ENCODE results near the gene XAGE2.

- no peak for TF ChIP-seq EP300 (IDR thresholded peaks at IDR 0.05)
- no peak for TF ChIP-seq CTCF (IDR thresholded peaks at IDR 0.05)
- no peak for TF ChIP-seq POLR2A (IDR thresholded peaks at IDR 0.05; ENCODE audit: low read depth)
Observed at GRCh38 chrX:52363247-52363883, 5.5 kb upstream of the XAGE2 start.
